ENCODE data around the gene CHRNA1. TPM values are rescaled to one million over a fixed set of nuclear protein-coding genes. Genes with fewer than 3 reads are reported as not detected.

The CHRNA1 gene
- total RNA-seq, 1 experiment from 2014 or later = not detected

DNA sequence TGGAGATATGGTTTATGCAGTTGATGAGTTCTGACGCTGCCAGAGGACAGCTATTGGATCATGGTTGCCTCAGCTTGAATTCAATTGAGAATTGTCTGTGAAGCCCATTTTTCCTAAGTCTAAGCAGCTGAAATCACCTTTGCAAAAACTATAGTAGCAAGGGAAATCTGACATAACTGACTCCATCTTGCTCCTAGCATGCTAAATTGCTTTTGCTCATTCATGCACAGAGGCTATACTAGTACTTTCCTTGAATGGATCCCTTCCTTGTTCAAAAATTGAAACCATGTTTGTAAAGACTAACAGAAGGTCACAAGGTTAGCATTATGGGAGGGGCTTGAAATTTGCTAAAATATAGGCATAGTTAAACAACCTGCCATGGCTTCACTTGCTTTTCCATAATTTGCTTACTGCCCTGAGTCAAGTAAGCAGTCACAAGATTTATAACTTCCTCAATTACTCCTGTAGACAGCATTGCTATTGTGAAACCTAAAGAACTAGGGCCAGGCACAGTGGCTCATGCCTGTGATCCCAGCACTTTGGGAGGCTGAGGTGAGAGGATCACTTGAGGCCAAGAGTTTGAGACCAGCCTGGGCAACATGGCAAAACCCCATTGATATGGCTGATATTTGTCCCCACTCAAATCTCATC is 41.2 kb downstream of the CHRNA1 start:
- Histone ChIP-seq H3K27ac (ENCODE audit: insufficient read length, low read depth, low read length) (no peak overlapping the region), H3T11ph (ENCODE audit: low read length) (no peak overlapping the region), H3K27me3 (ENCODE audit: insufficient read depth, low read length) (no peaks in the 10 kb centered on the region), H2BK20ac (ENCODE audit: low read depth, low read length, poor library complexity, severe bottlenecking) (no peak overlapping the region), H3K23me2 (ENCODE audit: insufficient read length, low read depth, low read length, poor library complexity, severe bottlenecking) (no peaks in the 10 kb centered on the region), H3K9me3 (ENCODE audit: control insufficient read depth, low read depth, low read length) (no peaks in the 10 kb centered on the region), H2BK12ac (ENCODE audit: insufficient read length, low read depth, low read length) (no peak overlapping the region), H3K79me2 (ENCODE audit: insufficient read depth, low read length) (no peaks in the 10 kb centered on the region), H3K23ac (ENCODE audit: insufficient read length, low read depth, low read length) (no peak overlapping the region), H2BK5ac (ENCODE audit: insufficient read length, low read length) (no peak overlapping the region), H3K4me1 (ENCODE audit: insufficient read depth, low read length) (no peaks in the 10 kb centered on the region), H2AK5ac (ENCODE audit: insufficient read length, low read length) (no peak overlapping the region), H3K18ac (ENCODE audit: insufficient read length, low read depth, low read length) (no peak overlapping the region), H2BK120ac (ENCODE audit: low read depth, low read length, poor library complexity, severe bottlenecking) (no peak overlapping the region), H2AFZ (ENCODE audit: low read length) (no peak overlapping the region), H3K4ac (ENCODE audit: low read depth, low read length) (no peak overlapping the region), H4K91ac (ENCODE audit: insufficient read length, low read depth, low read length) (no peak overlapping the region), H3K79me1 (ENCODE audit: insufficient read depth, low read depth, low read length, poor library complexity, severe bottlenecking) (no peaks in the 10 kb centered on the region), H3K4me2 (ENCODE audit: insufficient read depth, insufficient read length, low read length) (no peak overlapping the region), H3K9ac (ENCODE audit: extremely low read depth, insufficient read length, low read length) (no peak overlapping the region), H4K20me1 (ENCODE audit: control insufficient read depth, insufficient read depth, insufficient read length) (no peaks in the 10 kb centered on the region), H2BK15ac (ENCODE audit: low read depth, low read length) (no peak overlapping the region), H4K8ac (replicated peaks; ENCODE audit: insufficient read length, low read depth, low read length) (no peak overlapping the region), H3K56ac (ENCODE audit: insufficient read length, low read depth, low read length) (no peak overlapping the region), H3K14ac (ENCODE audit: insufficient read depth, low read length) (no peak overlapping the region), H4K5ac (ENCODE audit: insufficient read length, low read depth, low read length) (no peak overlapping the region)
- Mint-ChIP-seq H3K27me3 (ENCODE audit: low read depth) (peaks cover 1% of the 10 kb centered on the region; the same call in 1 of the 2 replicates), H3K4me1 (peaks cover 5 to 8% of the 10 kb centered on the region in 2 experiments; a peak in 3 of 4 replicates), H3K4me3 (no peak overlapping the region), H3K9me3 (peaks cover 4% of the 10 kb centered on the region in 2 experiments), H3K36me3 (ENCODE audit: insufficient read depth in 1 of 3, low read depth in 3 of 3) (peaks cover 2 to 4% (median 3%) of the 10 kb centered on the region in 3 experiments; a peak in 4 of 7 replicates), H3K27ac (no peak overlapping the region)
- no CpG with 5 or more reads among the region's 1 CpG for WGBS (ENCODE audit: extremely low coverage, insufficient read length, low lambda C conversion rate)
- TF ChIP-seq, protein P1, sequence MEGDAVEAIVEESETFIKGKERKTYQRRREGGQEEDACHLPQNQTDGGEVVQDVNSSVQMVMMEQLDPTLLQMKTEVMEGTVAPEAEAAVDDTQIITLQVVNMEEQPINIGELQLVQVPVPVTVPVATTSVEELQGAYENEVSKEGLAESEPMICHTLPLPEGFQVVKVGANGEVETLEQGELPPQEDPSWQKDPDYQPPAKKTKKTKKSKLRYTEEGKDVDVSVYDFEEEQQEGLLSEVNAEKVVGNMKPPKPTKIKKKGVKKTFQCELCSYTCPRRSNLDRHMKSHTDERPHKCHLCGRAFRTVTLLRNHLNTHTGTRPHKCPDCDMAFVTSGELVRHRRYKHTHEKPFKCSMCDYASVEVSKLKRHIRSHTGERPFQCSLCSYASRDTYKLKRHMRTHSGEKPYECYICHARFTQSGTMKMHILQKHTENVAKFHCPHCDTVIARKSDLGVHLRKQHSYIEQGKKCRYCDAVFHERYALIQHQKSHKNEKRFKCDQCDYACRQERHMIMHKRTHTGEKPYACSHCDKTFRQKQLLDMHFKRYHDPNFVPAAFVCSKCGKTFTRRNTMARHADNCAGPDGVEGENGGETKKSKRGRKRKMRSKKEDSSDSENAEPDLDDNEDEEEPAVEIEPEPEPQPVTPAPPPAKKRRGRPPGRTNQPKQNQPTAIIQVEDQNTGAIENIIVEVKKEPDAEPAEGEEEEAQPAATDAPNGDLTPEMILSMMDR (conservative IDR thresholded peaks at IDR 0.05) = no peak
- no peak for DNase-seq

All from H9 (cell line).